HFF-Myc (cell line): Measurements from ENCODE around the gene IGSF22.
"Not testable (repeated sequence)": the region's sequence is repeated elsewhere in the genome, so short reads cannot be mapped to it uniquely, and the experiment has no call there.

Source experiments
- DNase-seq: peaks from one replicate; pipeline ENCODE4 v3.0.0-alpha.2; 2011; ENCODE audit warnings: low read depth; ENCODE audit errors: extremely low read depth
- H3K4me3 ChIP-seq: replicated peaks from 2 replicates; pipeline ENCODE4 v1.5.1; 2011; ENCODE audit warnings: low read depth, mild to moderate bottlenecking, control low read depth, low read length
- CTCF ChIP-seq: IDR thresholded peaks from 2 replicates; pipeline ENCODE4 v1.5.1; 2012; ENCODE audit warnings: mild to moderate bottlenecking, low read depth, low read length, control low read depth; ENCODE audit errors: missing control alignments

Gene IGSF22

GRCh38 chr11:18697576-18697975 is 28.4 kb downstream of the IGSF22 start:
- no peak for DNase-seq
- no peak for TF ChIP-seq CTCF
- no peak overlapping the region for H3K4me3 ChIP-seq

- no peak for DNase-seq
- TF ChIP-seq CTCF = no peak
- H3K4me3 ChIP-seq = no peak overlapping the region
Observed at GRCh38 chr11:18696638-18697225, 29.3 kb downstream of the IGSF22 start.

- TF ChIP-seq CTCF = no peak
- DNase-seq = no peak
- no peak overlapping the region for H3K4me3 ChIP-seq
Observed at GRCh38 chr11:18692941-18693760, 32.8 kb downstream of the IGSF22 start.

GRCh38 chr11:18691467-18692140 is 34.4 kb downstream of the IGSF22 start:
- H3K4me3 ChIP-seq, DNase-seq: not testable (repeated sequence)

- TF ChIP-seq CTCF = no peak
- no peak overlapping the region for H3K4me3 ChIP-seq
- DNase-seq = no peak
Observed at GRCh38 chr11:18684267-18684666, 41.7 kb downstream of the IGSF22 start.

GRCh38 chr11:18682466-18682865 is 43.5 kb downstream of the IGSF22 start:
- TF ChIP-seq CTCF = no peak
- no peak for DNase-seq

GRCh38 chr11:18681949-18682348 is 44.0 kb downstream of the IGSF22 start:
- H3K4me3 ChIP-seq, DNase-seq: not testable (repeated sequence)

More at GRCh38 chr11:18682466-18682865, 43.5 kb downstream of the IGSF22 start:
- H3K4me3 ChIP-seq = no peak overlapping the region
